Activated CD8-positive, alpha-beta memory T cell treated with anti-CD3 and anti-CD28 coated beads for 24 hours (primary cell): ENCODE data around the gene KLK12.

ENCODE experiments used
- DNase-seq: peaks from one replicate; pipeline ENCODE4 v3.0.0-alpha.2; 2020

KLK12 gene, protein sequence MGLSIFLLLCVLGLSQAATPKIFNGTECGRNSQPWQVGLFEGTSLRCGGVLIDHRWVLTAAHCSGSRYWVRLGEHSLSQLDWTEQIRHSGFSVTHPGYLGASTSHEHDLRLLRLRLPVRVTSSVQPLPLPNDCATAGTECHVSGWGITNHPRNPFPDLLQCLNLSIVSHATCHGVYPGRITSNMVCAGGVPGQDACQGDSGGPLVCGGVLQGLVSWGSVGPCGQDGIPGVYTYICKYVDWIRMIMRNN

DNA sequence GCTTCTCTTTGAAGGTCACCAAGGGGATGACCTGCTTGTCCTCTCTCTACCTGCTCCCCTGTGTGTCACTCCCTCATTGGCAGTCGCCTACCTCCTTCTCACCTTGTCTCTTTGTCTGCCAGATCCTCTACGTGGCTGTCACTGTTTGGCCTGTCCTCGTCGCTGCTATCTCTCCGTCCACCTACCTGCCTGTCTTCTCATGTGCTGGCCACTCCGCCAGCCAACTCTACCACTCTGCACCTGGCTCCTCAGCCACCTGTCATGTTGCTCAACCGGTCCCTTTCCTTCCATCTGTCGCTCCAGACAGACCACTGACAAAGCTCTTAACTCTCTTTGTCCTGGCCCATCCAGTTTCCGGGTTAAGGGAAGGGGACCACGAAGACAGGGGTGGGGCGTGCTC is at the start of gene KLK12:
TSS of gene KLK12 (minus strand) at position 299 of the 400 bp plus-strand sequence. CDS start 381 bp downstream, outside the sequence.
- DNase-seq, result no peak

DNA sequence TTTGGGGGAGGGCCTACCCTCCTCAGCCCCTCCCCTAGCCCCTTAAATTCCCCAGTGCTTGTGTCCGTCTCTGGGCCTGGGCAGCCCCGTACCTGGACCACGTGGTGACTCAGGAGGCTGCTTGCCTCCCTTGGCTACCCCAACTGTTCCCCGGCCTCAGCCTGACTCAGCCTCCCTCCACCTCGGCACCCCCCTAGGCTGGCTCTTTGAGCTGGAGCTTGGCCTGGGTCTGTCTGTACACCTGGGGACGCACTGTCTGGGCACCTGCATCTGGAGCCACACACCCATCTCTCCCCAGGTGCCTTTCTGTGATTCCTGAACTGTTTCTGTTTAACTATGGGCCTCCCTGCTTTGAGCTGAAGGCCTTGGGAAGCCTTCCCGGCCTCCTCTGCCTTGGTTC is 49.7 kb upstream of the KLK12 start:
- no peak for DNase-seq

DNA sequence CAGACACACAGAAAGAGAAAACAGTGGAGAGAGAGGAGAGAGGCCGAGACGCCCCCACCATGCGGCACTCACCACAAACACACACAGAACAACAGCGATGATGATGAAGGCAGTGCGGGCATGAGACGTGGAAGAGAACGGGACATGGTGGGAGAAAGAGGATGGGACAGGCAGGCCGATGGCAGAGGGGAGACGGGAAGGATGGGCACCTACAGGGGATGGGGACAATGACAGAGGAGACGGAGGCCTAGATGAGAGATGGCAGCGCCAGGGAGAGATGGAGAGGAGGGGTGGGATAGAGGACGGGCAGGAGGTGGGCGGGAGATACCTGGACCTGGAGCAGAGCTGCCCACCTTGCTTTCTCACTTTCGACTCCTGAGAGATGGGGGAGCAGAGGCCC is 49.0 kb upstream of the KLK12 start:
- DNase-seq, result no peak

DNA sequence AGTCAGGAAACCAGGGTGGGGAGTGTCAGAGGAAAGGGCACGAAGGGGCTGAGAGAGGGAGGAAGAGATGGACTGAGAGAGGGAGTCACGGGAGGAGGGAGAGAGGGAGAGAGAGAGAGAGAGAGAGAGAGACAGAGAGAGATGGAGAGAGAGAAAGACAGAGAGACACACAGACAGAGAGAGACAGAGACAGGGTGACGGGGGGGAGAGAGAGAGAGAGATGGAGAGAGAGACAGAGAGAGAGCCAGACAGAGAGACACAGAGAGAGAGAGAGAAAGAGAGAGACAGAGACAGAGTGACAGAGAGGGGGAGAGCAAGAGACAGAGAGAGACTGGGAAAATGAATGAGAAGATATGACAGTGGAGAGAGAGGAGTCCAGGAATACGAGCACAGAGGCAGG is 48.4 kb upstream of the KLK12 start:
- no peak for DNase-seq

DNA sequence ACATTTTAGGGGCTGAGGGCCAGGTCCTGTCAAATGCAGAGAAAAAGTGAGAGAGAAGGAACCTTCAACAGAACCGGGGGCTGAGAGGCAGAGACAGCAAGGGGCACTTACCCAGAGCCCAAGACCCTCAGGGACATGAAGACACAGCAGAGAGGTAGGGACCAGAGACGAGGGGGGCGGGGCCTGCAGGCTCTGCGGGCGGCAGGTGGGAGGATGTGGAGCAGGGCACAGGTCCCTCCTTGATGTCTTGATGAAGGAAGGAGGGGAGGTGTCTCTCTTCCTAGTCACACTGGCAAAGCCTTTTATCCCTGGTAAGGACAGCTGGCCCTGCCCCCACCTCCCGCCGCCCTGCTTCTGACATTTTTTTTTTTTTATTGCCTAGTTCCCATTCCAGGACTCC is 47.8 kb upstream of the KLK12 start, which contains the start of gene KLK14:
TSS of gene KLK14 (minus strand) at position 277 of the 400 bp plus-strand sequence. CDS start at position 4, 273 bp downstream.
- DNase-seq, result no peak

DNA sequence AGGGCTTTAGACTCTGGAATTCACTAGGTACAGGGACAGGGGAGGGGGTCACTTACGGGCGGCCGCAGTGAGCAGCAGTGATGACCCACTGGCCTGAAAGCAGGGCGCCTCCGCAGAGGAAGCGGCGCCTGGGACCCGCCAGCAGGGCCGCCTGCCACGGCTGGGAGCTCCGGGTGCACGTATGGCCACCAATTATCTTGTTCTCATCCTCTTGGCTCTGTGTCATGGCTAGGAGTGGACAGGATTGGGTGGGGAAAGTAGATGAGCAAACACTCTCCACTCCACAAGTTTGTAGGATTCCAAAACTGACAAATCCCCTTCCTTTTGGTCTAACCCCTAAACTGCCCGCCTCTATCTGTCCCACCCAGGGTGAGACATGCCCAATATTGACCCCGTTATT is 46.7 kb upstream of the KLK12 start:
- no peak for DNase-seq

DNA sequence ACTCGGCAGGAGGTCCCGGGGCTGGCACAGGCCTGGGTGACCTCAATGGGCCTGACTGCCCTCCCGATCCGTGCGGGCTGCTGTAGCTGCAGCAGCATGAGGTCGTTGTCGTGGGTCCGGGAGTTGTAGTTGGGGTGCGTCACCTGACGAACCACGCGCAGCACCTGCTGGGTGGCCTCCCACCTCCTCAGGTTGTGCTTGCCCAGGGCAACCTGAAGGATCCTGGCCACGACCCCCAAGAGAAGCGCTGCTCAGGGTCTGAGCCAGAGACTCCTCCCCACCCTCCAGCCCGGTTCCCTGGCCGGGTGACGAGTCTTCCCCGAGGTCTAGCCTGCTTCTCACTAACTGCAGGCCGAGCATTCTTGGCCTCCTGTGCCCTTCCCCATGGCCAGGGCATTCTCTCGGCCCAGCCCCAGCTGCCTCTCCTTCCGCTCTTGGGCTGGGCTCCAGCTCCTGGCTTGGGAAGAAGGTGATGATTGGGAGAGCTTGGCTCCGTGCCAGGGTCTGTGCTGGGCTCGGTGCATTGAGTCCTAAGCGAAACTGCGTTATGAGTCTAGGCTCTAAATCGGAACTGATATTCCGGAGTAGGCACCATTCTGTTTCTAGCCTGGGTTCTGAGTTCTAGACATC is 44.8 kb upstream of the KLK12 start:
- no peak for DNase-seq

DNA sequence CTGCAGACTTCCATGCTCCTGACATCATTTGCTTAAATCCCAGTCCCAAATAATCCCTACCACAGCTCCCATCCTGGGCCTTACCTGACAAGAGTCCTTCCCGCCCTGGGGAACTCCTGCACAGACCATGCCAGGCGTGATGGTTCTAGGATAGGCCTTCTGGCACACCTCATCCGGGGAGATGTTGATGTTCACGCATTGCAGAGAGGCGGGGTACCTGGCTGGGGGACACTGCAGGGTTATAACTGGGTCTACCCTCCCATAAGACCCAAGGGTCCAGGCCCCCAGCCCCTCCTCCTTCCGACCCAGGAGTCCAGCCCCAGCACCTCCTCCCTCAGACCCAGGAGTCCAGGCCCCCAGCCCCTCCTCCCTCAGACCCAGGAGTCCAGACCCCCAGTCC is 43.9 kb upstream of the KLK12 start:
- no peak for DNase-seq

DNA sequence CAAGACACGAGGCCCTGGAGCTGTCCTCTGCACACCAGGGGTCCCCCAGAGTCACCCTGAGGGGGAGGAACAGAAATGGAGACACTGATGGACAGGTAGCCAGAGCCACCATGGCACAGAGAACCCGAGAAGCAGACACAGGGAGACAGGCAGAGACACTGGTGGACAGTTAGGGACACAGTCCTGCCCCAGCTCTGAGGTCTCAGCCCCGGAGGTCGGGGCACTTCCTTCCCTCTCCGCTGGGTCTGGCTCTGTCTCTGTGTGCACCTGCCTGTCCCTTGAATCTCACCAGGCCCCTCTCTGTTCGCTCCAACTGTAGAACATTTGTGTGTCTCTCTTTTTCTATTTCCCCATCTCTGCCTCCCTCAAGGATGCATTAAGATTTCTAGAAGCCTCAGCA is 43.3 kb upstream of the KLK12 start:
- no peak for DNase-seq

DNA sequence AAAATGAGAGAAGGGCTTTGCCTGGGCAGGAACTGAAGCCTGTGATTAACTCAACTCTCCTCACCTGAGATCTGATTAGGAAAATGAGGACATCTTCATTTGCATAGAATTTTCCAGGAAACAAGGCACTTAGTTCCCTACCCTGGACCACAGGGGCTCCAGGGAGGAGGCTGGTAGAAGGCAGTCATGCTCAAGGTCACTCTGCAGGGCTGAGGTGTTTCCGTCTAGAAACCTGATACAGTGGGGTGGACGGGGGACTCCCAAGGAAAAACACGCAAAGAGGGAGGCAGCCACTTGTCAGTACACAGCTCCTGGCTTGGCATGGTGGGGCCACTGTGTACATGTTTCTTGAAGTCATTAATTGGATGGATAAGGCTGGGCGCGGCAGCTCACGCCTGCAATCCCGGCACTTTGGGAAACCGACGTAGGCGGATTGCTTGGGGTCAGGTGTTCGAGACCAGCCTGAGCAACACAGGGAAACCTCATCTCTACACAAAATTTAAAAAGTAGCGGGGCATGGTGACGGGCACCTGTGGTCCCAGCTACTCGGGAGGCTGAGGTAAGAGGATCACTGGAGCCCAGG is 41.9 kb upstream of the KLK12 start:
- DNase-seq, result no peak

DNA sequence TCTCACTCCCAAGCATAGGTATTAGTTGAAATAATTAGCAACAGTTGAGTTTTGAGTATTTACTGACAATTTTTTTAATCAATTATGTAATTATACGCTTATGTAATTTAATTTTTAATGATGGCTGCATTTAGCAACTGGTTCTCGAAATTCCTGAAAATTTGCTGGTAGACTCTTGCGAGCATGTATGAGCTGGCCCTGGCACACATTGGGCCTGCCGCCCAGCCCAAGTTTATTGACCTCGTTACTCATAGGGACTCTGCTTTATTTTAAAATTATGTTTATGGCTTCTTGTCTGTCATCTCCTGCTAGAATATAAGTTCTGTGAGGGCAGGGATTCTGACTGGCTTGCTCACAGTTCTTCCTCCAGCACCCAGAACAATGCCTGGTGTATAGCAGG is 41.2 kb upstream of the KLK12 start:
- no peak for DNase-seq

DNA sequence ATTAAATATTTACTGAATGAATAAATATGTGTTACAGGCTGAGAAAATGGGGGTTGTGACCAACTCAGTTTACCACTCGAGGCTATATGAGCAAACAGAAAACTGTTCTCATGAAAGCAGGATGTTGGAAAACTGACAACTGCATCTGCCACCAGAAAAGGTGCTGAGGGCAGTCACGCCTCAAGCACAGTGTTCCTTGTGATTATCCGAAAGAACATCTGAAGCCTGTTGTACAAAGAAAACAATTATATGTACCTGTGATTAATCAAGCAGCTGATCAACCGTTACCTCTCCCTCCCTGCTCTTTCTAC is 36.2 kb upstream of the KLK12 start:
- no peak for DNase-seq

DNA sequence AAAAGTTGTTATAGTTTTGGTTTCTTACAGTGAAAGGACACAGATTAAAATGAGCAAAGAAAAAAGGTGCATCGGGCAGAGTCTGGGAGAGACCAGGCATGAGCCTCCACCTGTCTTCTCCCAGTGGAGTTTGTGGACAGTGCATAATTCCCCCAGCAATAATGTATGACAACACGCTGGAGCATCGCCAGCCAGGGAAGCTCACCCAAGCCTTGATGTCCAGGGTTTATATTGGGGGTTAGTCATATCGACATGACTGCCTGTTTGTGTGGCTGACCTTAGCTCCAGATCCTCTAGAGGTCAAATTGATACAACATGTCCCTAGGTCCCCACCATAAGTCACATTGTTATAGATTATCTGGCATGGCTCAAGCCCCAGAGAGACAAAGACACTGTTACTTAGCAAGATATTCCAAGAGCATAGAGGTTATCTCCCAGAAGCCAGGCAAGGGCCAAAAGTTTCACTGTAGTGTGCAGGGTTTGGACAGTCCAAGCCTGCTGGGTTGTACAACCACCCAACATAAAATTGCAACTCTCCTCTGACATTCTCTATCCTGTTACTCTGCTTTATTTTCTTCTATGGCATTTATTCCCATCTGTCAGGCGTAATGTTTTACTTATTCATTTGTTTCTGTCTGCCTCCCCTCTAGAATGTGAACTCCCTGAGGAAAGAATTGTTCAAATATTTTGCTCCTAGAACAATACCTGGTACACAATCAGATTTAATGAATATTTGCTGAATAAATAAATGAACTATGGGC is 35.7 kb upstream of the KLK12 start:
- no peak for DNase-seq

DNA sequence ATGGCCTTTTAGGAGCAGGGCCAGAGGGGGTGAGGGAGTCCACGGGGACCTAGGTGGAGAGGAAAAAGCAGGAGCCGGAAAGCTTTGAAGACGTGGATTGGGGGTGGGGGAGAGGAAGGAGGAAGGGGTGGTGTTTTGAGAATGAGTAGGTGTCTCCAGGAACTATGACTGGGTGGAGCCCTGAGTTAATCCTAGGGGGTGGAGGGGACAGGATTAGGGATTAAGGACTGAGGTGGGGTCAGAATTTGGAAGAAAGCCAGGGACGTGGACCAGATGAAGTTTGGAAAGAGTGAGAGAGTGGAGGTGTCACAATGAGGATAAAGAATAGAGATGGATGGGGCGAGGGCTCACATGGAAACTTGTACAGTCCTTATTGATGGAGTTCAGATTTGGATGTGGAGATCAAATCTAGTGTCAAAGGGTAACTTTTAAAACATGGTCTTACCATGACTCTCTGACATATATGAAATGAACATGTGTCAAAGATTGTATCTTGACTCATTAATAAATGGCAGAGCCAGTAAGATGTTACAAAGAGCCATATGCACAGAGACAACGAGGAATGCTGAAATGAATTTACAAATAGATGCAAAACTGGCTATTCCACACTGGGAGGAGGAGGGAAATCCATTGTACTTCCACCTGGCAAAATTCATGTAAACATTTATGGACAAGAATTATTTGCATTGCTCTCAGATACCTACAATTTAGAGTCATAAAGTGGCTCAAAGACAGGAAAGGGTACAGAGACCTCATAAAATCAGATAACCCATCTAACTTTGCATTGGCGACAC is 31.8 kb upstream of the KLK12 start:
- DNase-seq, result peak; percentile 4

DNA sequence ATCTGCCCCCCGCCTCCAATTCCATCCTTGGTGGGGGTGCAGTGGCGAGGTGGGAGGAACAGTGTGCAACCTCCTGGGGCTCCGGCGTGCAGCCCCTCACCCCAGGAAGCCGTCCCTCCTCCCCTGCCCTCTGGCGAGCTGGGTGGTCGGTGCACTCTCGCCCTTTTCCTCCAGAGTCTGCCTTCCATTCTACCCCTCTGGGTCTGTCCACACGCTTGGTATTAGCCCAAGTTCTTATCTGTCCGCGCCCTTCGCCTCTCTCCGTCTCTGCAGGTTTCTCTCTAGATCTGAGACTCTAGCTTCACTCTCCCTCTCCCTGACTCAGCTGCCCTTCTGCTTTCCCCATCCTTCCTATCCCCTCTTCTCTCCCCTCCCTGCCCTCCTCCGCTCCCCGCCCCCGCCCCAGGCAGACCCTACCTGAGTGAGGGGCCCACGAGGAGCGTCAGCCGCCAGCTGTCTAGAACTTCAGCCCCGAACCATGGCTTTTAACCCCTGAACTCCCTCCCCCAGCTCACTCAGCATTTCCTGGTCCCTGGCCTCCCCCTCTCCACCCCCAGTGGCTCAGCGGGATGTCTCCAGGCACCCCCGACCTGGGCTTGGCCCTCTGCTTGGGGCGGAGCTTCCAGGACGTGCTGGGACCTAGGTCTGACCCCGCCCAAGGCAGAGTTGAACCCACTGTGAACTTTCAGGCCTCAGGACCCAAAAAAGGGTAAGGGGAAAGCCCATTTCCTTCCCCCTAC is 30.6 kb upstream of the KLK12 start:
- no peak for DNase-seq

DNA sequence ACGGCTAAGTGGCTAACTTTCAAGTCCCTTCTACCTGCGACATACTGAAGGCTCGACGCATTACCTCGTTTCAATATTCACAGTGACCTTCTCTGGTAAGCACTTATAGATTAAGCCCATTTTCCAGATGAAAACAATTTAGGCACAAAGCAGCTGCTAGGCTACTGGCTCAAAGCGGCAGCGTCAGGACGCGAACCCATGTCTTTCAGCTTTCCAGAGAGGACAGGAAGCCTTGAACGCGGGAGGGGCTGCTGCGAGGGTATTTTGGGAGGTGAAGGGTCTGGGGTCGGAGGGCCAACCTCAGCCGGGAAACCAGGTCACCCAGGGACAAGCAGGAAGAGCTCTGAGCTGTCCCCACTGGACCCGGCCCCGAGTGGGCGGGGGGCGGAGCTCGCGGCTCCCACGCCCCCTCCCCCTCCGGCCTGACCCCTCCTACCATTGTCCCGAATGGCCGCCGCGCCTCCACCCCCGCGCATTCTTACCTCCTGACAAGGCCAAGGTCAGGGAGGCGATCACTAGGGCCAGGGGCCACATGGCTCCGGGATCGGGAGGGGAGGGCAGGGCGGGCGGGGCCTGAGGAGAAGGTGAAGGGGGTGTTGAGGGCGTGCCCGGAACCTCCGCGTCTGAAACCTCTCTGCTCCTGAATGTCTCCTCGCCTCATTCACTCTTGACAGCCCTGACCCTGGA is 29.9 kb upstream of the KLK12 start, which contains the start of gene KLK13:
TSS of gene KLK13 (minus strand) at position 559 of the 687 bp plus-strand sequence. CDS start at position 534, 25 bp downstream.
- DNase-seq, result no peak

DNA sequence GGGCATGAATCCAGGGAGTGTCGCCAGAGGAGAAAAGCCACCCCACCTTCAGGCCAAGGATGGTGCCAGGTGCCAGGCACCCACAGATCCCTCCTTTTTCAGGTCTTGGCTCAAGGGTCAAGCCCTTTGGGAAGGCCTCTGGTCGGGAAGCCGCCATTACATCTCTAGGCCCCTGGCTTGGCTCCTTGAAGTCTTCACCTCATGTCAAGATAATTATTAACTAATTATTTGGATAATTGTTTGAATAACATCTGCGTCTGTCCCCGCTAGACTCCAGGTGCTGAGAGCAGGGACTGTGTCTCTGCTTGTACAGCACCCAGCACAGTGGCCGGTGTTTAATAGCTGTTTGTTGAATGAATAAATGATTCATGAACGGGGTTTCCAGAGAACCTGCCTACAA is 28.9 kb upstream of the KLK12 start:
- no peak for DNase-seq

DNA sequence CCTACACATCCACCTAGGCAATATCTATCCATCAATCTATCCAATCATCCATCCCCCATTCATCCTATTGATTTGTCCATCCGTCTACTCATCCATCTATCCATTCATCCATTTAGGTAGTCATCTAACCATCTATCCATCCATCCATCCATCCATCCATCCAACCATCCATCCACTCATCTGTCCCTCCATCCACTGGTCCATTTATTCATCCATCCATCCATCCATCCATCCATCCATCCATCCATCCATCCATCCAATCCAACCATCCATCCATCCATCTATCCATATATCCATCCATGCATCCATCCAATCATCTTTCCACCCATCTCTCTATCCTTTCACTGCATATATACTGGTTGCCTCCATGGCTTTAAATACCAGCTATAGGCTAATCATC is 26.2 kb upstream of the KLK12 start:
- DNase-seq, result no peak

DNA sequence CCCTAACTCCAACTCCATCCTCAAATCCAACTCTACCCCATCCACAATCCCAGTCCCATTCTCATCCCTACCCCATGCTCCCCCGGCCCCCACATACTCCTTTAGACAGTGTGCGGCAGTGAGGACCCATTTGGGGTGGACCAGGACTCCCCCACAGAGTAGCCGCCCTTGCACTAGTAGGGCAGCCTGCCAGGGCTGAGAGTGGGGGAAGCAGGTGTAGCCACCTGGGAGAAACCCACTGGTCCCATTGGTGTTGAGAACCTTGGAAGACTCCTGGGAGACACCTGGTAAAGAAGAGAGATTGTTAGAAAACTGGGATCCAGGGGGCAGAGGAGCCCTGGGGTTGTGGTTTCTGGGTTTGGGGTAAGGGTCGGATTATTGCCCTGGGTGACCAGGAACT is 25.5 kb upstream of the KLK12 start:
- no peak for DNase-seq

DNA sequence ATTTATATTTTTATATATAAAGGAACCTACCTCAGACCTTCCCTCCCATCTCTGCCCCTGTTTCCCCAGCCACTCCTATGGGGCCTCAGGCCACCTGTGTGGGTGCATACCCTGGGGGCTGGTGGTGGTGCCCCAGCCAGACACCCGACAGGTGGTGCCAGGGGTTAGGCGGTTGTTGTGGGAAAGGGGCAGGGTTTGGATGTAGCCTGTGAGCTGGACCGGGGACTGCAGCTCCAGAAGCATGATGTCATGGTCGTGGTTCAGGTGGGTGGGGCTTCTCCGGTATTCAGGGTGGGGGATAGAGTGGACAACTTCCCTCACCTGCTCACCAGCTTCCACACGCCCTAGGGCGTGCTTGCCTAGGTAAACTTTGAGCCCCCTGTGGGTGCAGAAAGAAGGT is 24.9 kb upstream of the KLK12 start:
- DNase-seq, result no peak

DNA sequence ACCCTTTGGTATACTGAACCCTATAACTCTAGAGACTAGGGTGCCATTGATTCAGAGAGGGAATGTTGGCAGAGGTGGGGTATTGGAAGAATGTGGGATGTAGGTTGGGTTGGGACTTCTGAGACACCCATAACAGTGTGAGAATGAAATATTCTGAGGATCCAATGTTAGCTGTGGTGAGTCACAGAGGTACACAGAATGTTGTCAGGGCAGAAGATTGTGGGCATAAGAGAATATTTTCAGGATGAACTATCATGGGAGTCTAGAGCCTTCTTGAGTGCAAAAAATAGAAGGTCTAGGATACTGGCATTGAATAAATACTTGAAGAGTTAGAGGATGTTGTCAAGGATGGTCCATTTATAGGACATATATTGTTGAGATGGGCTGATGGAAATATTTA is 21.1 kb upstream of the KLK12 start:
- no peak for DNase-seq

DNA sequence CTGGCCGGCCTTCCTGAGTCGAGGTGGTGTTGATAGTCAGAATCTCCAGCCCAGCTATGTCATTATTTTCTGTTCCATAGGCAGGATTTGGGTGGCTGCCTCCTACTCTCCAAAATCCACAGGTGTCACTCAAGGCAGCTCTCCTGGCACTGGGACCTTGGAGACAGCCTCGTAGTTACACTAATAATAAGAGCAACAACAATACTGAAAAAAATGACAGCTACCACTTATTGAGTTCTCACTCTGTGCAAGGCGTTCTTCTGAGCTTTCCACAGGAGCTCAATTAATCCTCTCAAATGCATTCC is 12.2 kb upstream of the KLK12 start:
- DNase-seq, result no peak
